Measurements from ENCODE around the gene SLC11A2. TPM values are rescaled to one million over a fixed set of nuclear protein-coding genes. Genes with fewer than 3 reads are reported as not detected.

SLC11A2 gene
- total RNA-seq, 1 experiment from 2014 or later = 47.9 TPM

- no peaks in the 10 kb centered on the region for H3K9me3 Mint-ChIP-seq
Measured at GRCh38 chr12:51056242-51056641, 30.1 kb upstream of the SLC11A2 start.

More at GRCh38 chr12:51056242-51056641, 30.1 kb upstream of the SLC11A2 start:
- Mint-ChIP-seq H3K27ac (peak overlapping the region in 1 of 3 experiments; percentile 53; a peak in 1 of 7 replicates), H3K36me3 (ENCODE audit: insufficient read depth in 1 of 3, low read depth in 3 of 3) (peaks cover 30 to 69% (median 64%) of the 10 kb centered on the region in 3 experiments; a peak in 6 of 7 replicates), H3K4me3 (no peak overlapping the region), H3K4me1 (no peaks in the 10 kb centered on the region), H3K27me3 (ENCODE audit: low read depth) (no peaks in the 10 kb centered on the region)
- Histone ChIP-seq H3K9me3 (ENCODE audit: control insufficient read depth, low read depth, low read length) (no peaks in the 10 kb centered on the region), H2BK20ac (ENCODE audit: low read depth, low read length, poor library complexity, severe bottlenecking) (no peak overlapping the region), H2BK12ac (ENCODE audit: insufficient read length, low read depth, low read length) (no peak overlapping the region), H2BK120ac (ENCODE audit: low read depth, low read length, poor library complexity, severe bottlenecking) (no peak overlapping the region), H3K4me2 (ENCODE audit: insufficient read depth, insufficient read length, low read length) (no peak overlapping the region), H3K23me2 (ENCODE audit: insufficient read length, low read depth, low read length, poor library complexity, severe bottlenecking) (no peaks in the 10 kb centered on the region), H3T11ph (ENCODE audit: low read length) (no peak overlapping the region), H3K79me2 (ENCODE audit: insufficient read depth, low read length) (no peaks in the 10 kb centered on the region), H3K79me1 (ENCODE audit: insufficient read depth, low read depth, low read length, poor library complexity, severe bottlenecking) (no peaks in the 10 kb centered on the region), H3K4ac (ENCODE audit: low read depth, low read length) (no peak overlapping the region), H2BK15ac (ENCODE audit: low read depth, low read length) (no peak overlapping the region), H3K27ac (ENCODE audit: insufficient read length, low read depth, low read length) (no peak overlapping the region), H2AFZ (ENCODE audit: low read length) (no peak overlapping the region), H4K8ac (replicated peaks; ENCODE audit: insufficient read length, low read depth, low read length) (no peak overlapping the region), H3K27me3 (ENCODE audit: insufficient read depth, low read length) (no peaks in the 10 kb centered on the region), H4K91ac (ENCODE audit: insufficient read length, low read depth, low read length) (no peak overlapping the region), H4K5ac (ENCODE audit: insufficient read length, low read depth, low read length) (no peak overlapping the region), H2AK5ac (ENCODE audit: insufficient read length, low read length) (no peak overlapping the region), H3K4me1 (ENCODE audit: insufficient read depth, low read length) (no peaks in the 10 kb centered on the region), H3K14ac (ENCODE audit: insufficient read depth, low read length) (no peak overlapping the region), H3K56ac (ENCODE audit: insufficient read length, low read depth, low read length) (no peak overlapping the region), H2BK5ac (ENCODE audit: insufficient read length, low read length) (no peak overlapping the region), H3K23ac (ENCODE audit: insufficient read length, low read depth, low read length) (no peak overlapping the region), H3K18ac (ENCODE audit: insufficient read length, low read depth, low read length) (no peak overlapping the region), H4K20me1 (ENCODE audit: control insufficient read depth, insufficient read depth, insufficient read length) (no peaks in the 10 kb centered on the region), H3K9ac (ENCODE audit: extremely low read depth, insufficient read length, low read length) (no peak overlapping the region)
- TF ChIP-seq CTCF (conservative IDR thresholded peaks at IDR 0.05) = no peak
- DNase-seq = no peak
- WGBS (ENCODE audit: extremely low coverage, insufficient read length, low lambda C conversion rate) = no CpG with 5 or more reads among the region's 5 CpGs

All from H9 (cell line).